GM20431 (cell line): ENCODE measurements around the gene PNPLA5.
"Not testable (repeated sequence)": the region's sequence is repeated elsewhere in the genome, so short reads cannot be mapped to it uniquely, and the experiment has no call there.

Experiments
- in situ Hi-C: fragments of 300-500 bp; cut with MseI, MboI; formaldehyde crosslinking; loops from one replicate; pipeline ENCODE4 v1.15.0; 2020; ENCODE audit warnings: low sequenced_read_pairs; ENCODE audit not compliant: unreplicated experiment

PNPLA5 gene

GRCh38 chr22:43883012-43883661 is 8.7 kb downstream of the PNPLA5 start:
- in situ Hi-C loops: no loop called here

DNA sequence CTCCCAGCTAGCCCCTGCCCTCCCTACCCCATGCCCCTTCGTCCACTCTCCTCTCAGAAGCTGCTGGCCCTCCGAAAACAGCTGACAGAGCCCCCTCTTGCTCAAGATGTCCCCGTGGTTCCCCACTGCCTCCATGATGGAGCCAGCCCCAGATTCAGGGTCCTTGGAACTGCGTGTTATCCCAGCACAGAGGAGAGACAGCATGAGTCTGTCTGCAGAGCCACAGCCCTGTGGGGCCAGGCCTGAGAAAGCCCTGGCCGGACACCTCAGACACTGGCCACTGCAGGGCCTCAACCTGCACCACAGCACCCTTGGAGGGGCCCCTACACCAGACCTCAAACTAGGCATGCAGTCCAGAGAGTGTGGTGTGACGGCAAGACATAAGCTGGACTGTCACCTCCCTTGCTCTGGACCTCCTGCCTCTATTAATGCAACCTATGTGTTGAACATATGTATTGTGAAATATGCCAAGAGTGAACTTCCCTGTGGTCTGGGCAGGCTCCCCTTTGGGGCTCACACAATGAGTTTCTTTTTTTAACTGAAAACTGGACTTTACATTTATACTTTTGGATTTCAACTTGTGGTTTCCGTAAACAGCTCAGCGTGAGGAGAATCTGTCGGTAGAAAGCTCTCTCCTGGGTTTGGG is 9.6 kb downstream of the PNPLA5 start:
- in situ Hi-C loops: no loop called here

- in situ Hi-C loops: no loop called here
Observed at GRCh38 chr22:43881091-43882061, 10.4 kb downstream of the PNPLA5 start.

- in situ Hi-C loops: no loop called here
Observed at GRCh38 chr22:43880541-43880991, 11.2 kb downstream of the PNPLA5 start.

DNA sequence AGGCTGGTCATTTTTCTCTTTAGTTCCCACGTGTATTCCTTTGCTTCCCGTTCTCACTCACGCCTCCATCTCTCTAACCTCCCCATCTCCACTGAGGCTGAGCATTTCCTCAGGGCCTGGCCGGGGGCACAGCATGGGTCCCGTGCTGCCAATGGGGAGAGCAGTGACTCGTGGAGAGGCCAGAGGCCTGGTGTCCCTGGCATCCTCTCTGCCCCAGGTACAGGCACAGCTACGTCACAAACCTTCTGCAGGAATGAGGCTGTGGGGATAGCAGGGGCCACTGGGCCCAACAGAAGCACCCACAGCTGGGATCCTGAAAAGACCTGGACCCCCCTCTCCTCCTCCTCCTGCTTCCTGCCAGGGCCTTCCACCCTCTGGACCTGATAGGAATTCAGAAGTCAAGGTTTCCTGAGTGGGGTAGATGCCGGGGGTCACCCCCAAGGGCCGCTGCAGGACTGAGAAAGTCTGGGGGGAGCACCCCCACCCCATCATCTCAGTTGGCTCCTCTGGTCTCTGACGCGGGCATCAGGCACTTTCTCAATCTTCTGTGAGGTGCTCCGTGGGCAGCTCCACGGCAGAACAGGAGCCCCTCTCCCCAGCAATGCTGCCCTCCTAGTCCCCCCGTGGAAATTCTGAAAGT is 11.8 kb downstream of the PNPLA5 start:
- in situ Hi-C loops: no loop called here

- in situ Hi-C loops: no loop called here
Observed at GRCh38 chr22:43878831-43879550, 12.8 kb downstream of the PNPLA5 start.

- in situ Hi-C loops: no loop called here
Observed at GRCh38 chr22:43878079-43878795, 13.6 kb downstream of the PNPLA5 start.

DNA sequence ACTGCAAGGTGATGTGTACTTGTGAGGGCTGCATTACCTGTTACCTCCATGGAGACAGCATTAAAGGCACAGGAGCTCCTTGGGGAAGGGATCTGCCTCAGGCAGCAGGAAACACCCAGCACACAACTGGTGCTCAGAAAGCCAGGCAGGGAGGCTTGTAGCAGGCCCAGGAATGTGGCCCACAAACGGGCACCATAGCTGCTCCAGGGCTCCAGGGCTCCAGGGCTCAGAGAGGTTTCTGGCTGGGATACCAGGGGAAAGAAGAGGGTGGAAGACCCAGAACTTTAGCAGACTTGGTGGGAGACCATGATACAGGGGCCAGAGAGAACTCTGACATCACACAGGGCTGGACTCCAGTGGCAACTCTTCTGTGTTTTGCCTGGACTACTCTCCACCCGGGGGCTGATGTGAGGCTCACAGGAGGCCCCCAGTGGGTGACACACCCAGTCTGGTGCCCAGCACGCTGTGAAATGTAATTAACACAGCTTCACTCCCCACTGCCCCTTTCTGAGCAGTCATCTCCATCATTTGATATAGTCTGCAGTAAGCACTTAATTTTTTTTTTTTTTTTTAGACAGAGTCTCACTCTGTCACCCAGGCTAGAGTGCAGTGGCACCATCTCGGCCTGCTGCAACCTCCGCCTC is 14.8 kb downstream of the PNPLA5 start:
- in situ Hi-C loops: no loop called here

DNA sequence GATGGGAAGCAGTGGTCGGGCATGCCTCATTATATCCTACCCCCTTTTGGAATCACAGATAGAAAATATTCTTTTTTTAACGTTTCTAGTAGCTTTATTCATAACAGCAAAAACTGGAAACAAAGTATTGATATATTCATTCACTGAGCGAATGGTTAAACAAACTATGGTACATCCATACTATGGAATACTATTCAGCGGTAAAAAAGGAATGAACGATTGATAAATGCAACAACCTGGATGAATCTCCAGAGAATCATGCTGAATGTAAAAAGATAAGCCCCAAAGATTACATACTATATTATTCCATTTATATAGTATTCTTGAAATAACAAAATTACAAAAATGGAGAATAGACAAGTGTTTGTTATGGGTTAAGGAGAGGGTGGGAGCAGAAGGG is 22.0 kb downstream of the PNPLA5 start:
- in situ Hi-C loops: no loop called here

GRCh38 chr22:43869001-43869400 is 22.8 kb downstream of the PNPLA5 start:
- in situ Hi-C loops: not testable (repeated sequence)

DNA sequence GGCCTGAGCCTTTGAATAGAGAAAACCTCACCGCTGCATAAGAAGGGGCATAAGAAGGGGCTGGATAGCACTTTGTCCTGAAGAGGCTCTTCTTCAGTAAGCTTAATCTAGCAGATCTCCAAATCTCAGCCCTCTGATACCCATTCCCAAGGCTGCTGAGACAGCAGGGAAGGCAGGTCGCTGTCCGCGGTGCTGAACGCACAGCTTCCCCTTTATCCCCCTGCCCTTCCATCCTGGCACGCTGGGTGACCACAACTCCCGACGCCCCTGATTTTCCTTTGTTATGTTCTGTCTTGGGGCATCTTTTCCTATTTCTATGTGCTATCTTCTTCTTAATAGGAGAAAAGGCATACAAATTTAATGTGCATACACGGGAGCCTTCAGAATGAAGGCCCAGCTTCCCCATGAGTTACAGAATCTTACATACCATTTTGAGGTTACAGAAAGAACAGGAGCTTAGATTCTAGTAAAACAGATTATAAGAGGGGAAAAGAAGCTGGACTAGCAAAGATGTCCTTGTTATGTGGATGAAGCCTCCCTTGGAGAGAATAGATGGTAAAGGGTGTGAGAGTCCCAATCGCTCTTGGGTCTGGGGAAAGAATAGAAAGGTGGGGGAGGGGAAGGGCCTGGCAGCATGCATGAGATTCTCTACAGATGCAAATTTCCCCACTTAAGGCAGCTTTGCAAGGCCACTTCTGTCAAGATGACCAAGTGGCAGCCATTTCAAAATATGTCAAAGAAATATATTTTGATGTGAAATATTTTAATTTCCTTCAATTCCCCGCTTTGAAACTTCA is 23.8 kb downstream of the PNPLA5 start:
- in situ Hi-C loops: no loop called here

GRCh38 chr22:43862882-43863202 is 29.0 kb downstream of the PNPLA5 start:
- in situ Hi-C loops: no loop called here

DNA sequence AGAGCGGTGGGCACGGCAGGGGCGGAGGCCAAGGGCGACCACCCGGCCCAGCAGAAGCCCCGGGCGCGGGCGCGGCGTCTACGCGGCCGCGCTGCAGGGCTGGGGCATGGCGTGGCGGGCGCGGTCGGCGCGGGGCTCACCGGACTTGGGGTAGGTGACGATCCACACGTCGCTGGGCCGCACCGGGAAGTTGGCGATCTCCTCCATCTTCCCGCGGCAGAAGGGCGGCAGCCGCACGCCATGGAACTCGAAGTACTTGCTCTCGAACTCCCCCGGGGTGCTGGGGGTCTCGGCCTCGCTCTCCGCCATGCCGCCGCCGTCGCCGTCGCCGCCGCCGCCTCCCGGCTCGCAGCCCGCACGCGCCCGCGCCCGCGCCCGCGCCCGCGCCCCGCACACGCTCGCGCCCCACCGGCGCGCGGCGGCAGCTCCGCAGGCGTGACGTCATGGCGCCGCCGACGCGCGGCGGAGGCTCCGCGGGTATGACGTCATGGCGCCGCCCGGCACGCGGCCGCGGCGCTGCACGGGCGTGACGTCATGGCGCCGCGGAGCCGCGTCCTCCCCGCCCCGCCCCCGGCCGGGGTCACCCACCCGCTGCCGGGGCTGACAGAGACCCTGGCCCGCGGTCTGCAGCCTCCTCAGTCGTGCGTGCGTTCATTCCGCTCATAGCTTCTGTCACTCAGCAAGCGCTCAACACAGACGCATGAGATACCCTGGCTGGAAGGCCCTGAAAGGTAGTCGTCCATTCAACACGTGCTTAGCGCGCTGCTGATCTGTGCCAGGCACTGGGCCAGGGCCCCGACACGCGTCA is 29.5 kb downstream of the PNPLA5 start, which contains the start of gene SULT4A1:
Gene SULT4A1, minus strand, starts transcription at position 440 of the 808 bp plus-strand sequence. Its CDS starts 131 bp downstream, at position 309.
- in situ Hi-C loops: no loop called here

GRCh38 chr22:43861529-43861928 is 30.3 kb downstream of the PNPLA5 start:
- in situ Hi-C loops: no loop called here

DNA sequence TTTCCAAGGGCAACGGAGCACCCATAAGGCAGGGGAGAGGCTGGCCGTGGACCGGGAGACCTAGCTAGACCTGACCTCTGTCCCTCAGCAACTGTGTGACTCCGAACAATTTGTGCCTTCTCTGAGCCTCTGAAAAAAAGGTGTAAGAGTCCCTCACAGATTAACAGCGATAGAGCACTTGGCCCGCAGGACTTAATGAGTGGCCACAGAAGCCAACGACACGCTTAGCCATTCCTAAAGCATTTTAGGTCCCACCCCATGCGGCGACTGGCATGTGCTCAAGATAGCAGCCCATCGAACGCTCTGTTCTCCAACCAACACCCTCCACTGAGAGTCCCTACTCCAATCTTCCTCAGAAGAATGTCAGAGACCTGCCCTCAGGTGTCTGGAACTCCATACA is 31.0 kb downstream of the PNPLA5 start:
- in situ Hi-C loops: no loop called here

DNA sequence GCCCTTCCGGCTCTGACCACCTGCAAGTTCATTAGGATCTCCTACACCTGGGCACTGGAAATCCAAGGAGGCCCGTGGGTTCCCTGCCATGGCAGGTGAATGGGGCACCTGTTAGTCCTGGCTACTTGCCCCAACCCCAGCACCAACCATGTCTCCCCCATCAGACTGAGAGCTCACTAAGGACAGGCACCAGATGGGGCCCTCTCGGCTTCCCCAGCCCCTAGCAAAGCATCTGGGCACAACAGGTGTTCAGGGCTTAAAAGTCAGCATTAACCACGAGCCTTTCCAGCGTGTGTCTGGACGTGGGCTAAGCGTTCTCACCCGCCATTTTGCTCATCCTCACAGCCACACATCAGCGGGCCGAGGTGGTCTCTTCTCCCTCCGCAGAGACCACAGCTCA is 31.7 kb downstream of the PNPLA5 start:
- in situ Hi-C loops: no loop called here

DNA sequence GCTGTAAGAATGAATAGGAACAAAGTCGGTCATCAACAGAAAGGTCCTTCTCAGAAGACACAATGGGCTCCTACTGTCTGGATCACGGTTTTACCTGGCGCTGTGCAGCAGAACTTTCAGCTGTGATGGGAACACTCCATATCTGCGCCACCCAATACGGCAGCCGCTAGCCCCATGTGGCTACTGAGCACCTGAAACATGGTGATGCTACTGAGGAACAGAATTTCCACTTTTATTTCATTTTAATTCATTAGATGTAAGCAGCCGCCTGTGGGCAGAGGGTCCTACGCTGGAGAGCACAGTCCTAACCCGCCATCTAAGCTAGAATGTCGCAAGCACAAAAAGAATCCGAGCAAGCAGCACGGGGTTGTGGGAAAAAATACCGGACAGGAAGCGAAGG is 32.2 kb downstream of the PNPLA5 start:
- in situ Hi-C loops: no loop called here
